ENCODE results near the gene PIP5K1B.

The PIP5K1B gene

DNA sequence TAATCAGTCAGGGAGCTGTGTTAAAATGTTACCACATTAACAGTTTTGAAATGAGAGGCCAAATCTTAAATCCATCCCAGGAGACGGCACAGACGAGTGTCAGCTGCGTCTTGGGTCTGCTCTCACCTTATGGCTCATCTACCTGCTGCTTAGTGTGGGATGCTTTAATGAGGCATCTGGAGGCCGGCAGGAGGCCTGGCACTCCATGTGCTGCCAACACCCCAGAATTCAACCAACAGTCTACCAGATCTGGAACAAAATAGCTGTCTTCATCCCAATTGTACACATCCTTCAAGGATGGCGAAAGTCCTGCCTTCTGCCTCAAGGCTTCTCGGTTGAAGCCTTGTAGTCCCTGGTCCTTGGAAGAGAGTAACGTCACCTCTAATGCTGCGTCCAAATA, 296.9 kb downstream of the PIP5K1B start:
- H3K27me3 Mint-ChIP-seq (ENCODE audit: low read depth): peaks cover 23% of the 10 kb centered on the region
- TF ChIP-seq, protein P1, sequence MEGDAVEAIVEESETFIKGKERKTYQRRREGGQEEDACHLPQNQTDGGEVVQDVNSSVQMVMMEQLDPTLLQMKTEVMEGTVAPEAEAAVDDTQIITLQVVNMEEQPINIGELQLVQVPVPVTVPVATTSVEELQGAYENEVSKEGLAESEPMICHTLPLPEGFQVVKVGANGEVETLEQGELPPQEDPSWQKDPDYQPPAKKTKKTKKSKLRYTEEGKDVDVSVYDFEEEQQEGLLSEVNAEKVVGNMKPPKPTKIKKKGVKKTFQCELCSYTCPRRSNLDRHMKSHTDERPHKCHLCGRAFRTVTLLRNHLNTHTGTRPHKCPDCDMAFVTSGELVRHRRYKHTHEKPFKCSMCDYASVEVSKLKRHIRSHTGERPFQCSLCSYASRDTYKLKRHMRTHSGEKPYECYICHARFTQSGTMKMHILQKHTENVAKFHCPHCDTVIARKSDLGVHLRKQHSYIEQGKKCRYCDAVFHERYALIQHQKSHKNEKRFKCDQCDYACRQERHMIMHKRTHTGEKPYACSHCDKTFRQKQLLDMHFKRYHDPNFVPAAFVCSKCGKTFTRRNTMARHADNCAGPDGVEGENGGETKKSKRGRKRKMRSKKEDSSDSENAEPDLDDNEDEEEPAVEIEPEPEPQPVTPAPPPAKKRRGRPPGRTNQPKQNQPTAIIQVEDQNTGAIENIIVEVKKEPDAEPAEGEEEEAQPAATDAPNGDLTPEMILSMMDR (IDR thresholded peaks at IDR 0.05; ENCODE audit: unreplicated experiment in 3 of 3): no peak
- no peak overlapping the region for H3K4me3 Mint-ChIP-seq
- H3K9me3 Mint-ChIP-seq: no peaks in the 10 kb centered on the region
- peaks cover 21% of the 10 kb centered on the region for H3K4me1 Mint-ChIP-seq
- no peaks in the 10 kb centered on the region for H3K36me3 Mint-ChIP-seq (ENCODE audit: low read depth)
- H3K27ac Mint-ChIP-seq: no peak overlapping the region

DNA sequence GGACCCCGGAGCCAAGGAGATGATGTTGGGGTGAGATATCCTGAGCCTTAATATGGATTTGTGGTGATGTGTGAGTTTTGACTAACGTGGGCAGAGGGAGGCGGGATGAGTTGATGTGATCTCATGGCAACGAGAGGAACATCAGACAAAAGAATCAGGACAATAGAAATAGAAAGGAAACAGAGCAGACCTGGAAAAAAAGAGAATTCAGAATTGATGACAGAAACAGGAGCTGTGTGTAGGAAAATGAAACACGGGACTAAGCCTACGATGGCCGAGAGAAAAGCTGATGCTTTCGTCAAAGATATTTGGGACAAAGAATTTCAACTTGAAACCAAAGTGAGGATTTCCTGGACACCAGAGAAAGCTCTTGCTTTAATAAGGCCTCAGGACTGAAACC, 298.0 kb downstream of the PIP5K1B start:
- H3K36me3 Mint-ChIP-seq (ENCODE audit: low read depth): no peaks in the 10 kb centered on the region
- H3K27me3 Mint-ChIP-seq (ENCODE audit: low read depth): peaks cover 23% of the 10 kb centered on the region

DNA sequence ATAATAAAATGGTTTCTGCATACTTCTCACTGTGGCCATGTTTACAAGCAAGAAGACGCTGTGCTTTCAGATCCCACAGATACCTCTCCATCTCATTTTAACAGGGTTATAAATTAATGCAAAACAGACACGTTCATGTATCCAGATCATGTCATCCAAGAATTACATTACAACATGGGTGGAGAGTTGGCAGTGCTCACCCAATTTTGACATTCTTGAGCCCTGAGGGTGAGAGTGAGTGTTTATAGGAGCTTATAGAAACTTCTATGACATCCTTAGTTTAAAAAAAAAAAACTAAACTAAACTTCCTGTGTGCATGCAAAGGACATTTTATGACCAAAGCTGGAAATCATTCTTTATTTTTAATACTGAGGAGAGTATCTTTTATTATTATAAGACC, 299.8 kb downstream of the PIP5K1B start:
- Mint-ChIP-seq H3K27ac (peak overlapping the region in 1 of 3 experiments; percentile 16), H3K27me3 (ENCODE audit: low read depth) (peaks cover 6% of the 10 kb centered on the region), H3K4me1 (no peaks in the 10 kb centered on the region), H3K9me3 (no peaks in the 10 kb centered on the region), H3K36me3 (ENCODE audit: low read depth) (no peaks in the 10 kb centered on the region), H3K4me3 (no peak overlapping the region)
- TF ChIP-seq, protein P1 (IDR thresholded peaks at IDR 0.05; ENCODE audit: unreplicated experiment in 3 of 3): no peak

More for the DNA sequence above, 298.0 kb downstream of the PIP5K1B start:
- no peaks in the 10 kb centered on the region for H3K9me3 Mint-ChIP-seq
- H3K27ac Mint-ChIP-seq: no peak overlapping the region
- peaks cover 14% of the 10 kb centered on the region for H3K4me1 Mint-ChIP-seq
- TF ChIP-seq, protein P1 (IDR thresholded peaks at IDR 0.05; ENCODE audit: unreplicated experiment in 3 of 3): no peak
- H3K4me3 Mint-ChIP-seq: no peak overlapping the region

DNA sequence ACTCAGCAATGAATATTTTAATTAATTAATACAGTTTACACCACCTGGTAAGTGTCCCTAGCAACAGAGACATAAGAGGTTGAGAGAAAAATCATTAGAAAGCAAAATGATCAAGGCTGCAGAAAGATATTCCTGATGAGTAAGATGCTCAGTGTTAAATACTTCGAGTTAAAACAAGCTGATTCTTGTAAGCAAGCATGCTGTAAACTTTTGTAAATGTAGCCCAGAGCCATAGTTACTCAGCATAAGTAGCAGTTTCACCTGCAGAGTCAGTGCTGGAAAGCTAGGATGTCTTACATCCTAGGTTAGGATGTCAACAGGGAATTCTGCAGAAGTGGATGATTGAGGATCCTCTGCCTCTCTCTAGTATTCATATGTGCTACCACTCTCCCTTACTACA, 304.7 kb downstream of the PIP5K1B start:
- Mint-ChIP-seq H3K27me3 (ENCODE audit: low read depth) (peaks cover 16% of the 10 kb centered on the region), H3K4me1 (no peaks in the 10 kb centered on the region), H3K4me3 (no peak overlapping the region), H3K9me3 (no peaks in the 10 kb centered on the region), H3K36me3 (ENCODE audit: low read depth) (no peaks in the 10 kb centered on the region), H3K27ac (no peak overlapping the region)
- TF ChIP-seq, protein P1 (IDR thresholded peaks at IDR 0.05; ENCODE audit: unreplicated experiment in 3 of 3): no peak

DNA sequence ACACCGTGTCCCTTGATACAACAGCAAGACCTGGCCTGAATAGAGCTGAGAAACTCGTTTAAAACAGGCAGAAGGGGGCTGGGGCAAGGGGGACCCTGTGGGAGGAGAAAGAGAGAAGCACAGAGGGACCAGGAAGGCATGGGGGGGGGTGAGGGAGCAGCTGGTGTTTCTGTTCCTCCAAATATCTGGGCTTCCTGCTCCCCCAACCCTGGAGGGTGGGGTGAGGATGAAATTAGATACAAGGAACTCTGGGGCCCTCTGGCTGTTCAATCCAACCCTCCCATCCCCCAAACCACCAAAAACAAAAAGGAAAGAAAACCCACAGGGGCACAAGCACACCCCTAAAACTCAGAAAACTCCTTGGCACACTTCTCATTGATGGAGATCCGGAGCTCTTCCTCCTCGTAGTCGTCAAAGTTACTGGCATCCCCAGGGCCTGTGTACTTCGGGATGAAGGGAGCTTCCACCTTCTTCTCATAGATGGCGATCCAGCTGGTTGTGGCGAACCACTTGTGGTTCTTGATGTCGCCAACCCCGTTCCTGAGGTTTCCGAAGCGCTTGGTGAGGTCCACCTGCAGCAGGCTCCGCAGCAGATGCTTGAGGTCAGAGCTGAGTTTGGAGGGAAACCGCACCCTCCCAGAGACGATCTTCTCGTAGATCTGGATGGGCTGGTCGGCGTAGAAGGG, 307.8 kb downstream of the PIP5K1B start:
- H3K4me3 Mint-ChIP-seq: no peak overlapping the region
- no peaks in the 10 kb centered on the region for H3K4me1 Mint-ChIP-seq
- H3K36me3 Mint-ChIP-seq (ENCODE audit: low read depth): no peaks in the 10 kb centered on the region
- H3K27ac Mint-ChIP-seq: no peak overlapping the region
- peaks cover 16% of the 10 kb centered on the region for H3K27me3 Mint-ChIP-seq (ENCODE audit: low read depth)
- TF ChIP-seq, protein P1 (IDR thresholded peaks at IDR 0.05; ENCODE audit: unreplicated experiment in 3 of 3): no peak
- no peaks in the 10 kb centered on the region for H3K9me3 Mint-ChIP-seq

DNA sequence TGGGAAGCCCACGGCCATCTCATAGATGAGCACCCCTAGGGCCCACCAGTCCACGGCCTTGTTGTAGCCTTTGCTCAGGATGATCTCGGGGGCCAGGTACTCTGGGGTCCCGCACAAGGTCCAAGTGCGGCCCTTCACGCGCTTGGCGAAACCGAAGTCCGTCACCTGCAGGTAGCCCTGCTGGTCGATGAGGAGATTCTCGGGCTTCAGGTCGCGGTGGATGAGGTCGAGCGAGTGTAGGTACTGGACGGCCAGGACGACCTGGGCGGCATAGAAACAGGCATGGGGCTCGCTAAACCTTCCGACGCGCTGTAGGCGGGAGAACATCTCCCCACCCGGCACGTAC, 308.3 kb downstream of the PIP5K1B start:
- no peaks in the 10 kb centered on the region for H3K9me3 Mint-ChIP-seq

More for the DNA sequence above, 308.3 kb downstream of the PIP5K1B start:
- H3K36me3 Mint-ChIP-seq (ENCODE audit: low read depth): no peaks in the 10 kb centered on the region
- TF ChIP-seq, protein P1 (IDR thresholded peaks at IDR 0.05; ENCODE audit: unreplicated experiment in 3 of 3): no peak
- peaks cover 20% of the 10 kb centered on the region for H3K27me3 Mint-ChIP-seq (ENCODE audit: low read depth)
- no peak overlapping the region for H3K4me3 Mint-ChIP-seq
- H3K27ac Mint-ChIP-seq: no peak overlapping the region
- no peaks in the 10 kb centered on the region for H3K4me1 Mint-ChIP-seq
